Stimulated activated CD4-positive, alpha-beta T cell treated with anti-CD3 and anti-CD28 coated beads, Interleukin-1b, Interleukin-23, amount 100 ng/mL, for 48 hours (primary cell): Measurements from ENCODE around the gene SPDYE18.
"Not testable (repeated sequence)": the region's sequence is repeated elsewhere in the genome, so short reads cannot be mapped to it uniquely, and the experiment has no call there.

Experiments
- DNase-seq: peaks from one replicate; pipeline ENCODE4 v3.0.0-alpha.2; 2020

SPDYE18 gene

GRCh38 chr7:77062557-77062956 is at the start of gene SPDYE18:
TSS of gene SPDYE18 (minus strand) at chr7:77062558. CDS start at chr7:77060512, 2,046 bp downstream.
- not testable (repeated sequence) for DNase-seq

- not testable (repeated sequence) for DNase-seq
These were observed 46.0 kb upstream of the SPDYE18 start for GRCh38 chr7:77108362-77108761.

GRCh38 chr7:77107659-77108058 is 45.3 kb upstream of the SPDYE18 start:
- DNase-seq = not testable (repeated sequence)

- not testable (repeated sequence) for DNase-seq
These were observed 43.5 kb upstream of the SPDYE18 start for GRCh38 chr7:77105904-77106303.

GRCh38 chr7:77102671-77103070 is 40.3 kb upstream of the SPDYE18 start:
- DNase-seq = not testable (repeated sequence)

GRCh38 chr7:77101187-77101586 is 38.8 kb upstream of the SPDYE18 start:
- not testable (repeated sequence) for DNase-seq

GRCh38 chr7:77100501-77100900 is 38.1 kb upstream of the SPDYE18 start:
- not testable (repeated sequence) for DNase-seq

GRCh38 chr7:77092301-77092700 is 29.9 kb upstream of the SPDYE18 start:
- DNase-seq = not testable (repeated sequence)

GRCh38 chr7:77082192-77082591 is 19.8 kb upstream of the SPDYE18 start:
- DNase-seq = not testable (repeated sequence)

- DNase-seq = not testable (repeated sequence)
These were observed 17.9 kb upstream of the SPDYE18 start for GRCh38 chr7:77080236-77080635.

- not testable (repeated sequence) for DNase-seq
These were observed 17.3 kb upstream of the SPDYE18 start for GRCh38 chr7:77079624-77080023.

- not testable (repeated sequence) for DNase-seq
These were observed 16.8 kb upstream of the SPDYE18 start for GRCh38 chr7:77079112-77079511.

GRCh38 chr7:77077060-77077459 is 14.7 kb upstream of the SPDYE18 start:
- not testable (repeated sequence) for DNase-seq

GRCh38 chr7:77074786-77075396 is 12.5 kb upstream of the SPDYE18 start:
- not testable (repeated sequence) for DNase-seq

- not testable (repeated sequence) for DNase-seq
These were observed 8.8 kb upstream of the SPDYE18 start for GRCh38 chr7:77071108-77071507.

- not testable (repeated sequence) for DNase-seq
These were observed 3.5 kb upstream of the SPDYE18 start for GRCh38 chr7:77065869-77066268.

GRCh38 chr7:77063732-77064131 is 1.4 kb upstream of the SPDYE18 start:
- DNase-seq = not testable (repeated sequence)

- DNase-seq = not testable (repeated sequence)
These were observed 30.1 kb downstream of the SPDYE18 start, which contains the start of gene SPDYE17 for GRCh38 chr7:77032261-77032660. TSS of gene SPDYE17 (minus strand) at chr7:77032361. CDS start at chr7:77030570, 1,791 bp downstream.

GRCh38 chr7:77026349-77026748 is 36.0 kb downstream of the SPDYE18 start:
- DNase-seq = not testable (repeated sequence)

- DNase-seq = not testable (repeated sequence)
These were observed 52.2 kb downstream of the SPDYE18 start for GRCh38 chr7:77010074-77010680.

- DNase-seq = not testable (repeated sequence)
These were observed 54.4 kb downstream of the SPDYE18 start for GRCh38 chr7:77008000-77008399.

- not testable (repeated sequence) for DNase-seq
These were observed 55.9 kb downstream of the SPDYE18 start for GRCh38 chr7:77006127-77007110.
